Fibroblast of the aortic adventitia (primary cell): ENCODE data around the gene TEX38. TPM values are rescaled to one million over a fixed set of nuclear protein-coding genes. Genes with fewer than 3 reads are reported as not detected.

ENCODE experiments used
- DNase-seq: peaks from one replicate; pipeline ENCODE4 v3.0.0-alpha.2; 2010; ENCODE audit warnings: low read depth
- H3K4me3 ChIP-seq: 2 replicates; pipeline ENCODE4 v1.5.1; 2011; ENCODE audit warnings: low read depth, mild to moderate bottlenecking, control low read depth, low read length, moderate library complexity
- CTCF ChIP-seq: IDR thresholded peaks from 2 replicates; pipeline ENCODE4 v1.5.1; 2011; ENCODE audit warnings: mild to moderate bottlenecking, low read length, control low read depth, inconsistent platforms; ENCODE audit not compliant: insufficient read depth
- total RNA-seq: library from RNA; depleted of rRNA; stranded (reverse); fragments of >200 nt; gene quantifications from 2 replicates; pipeline ENCODE4 v1.2.3, GENCODE V29; 2012; ENCODE audit warnings: low replicate concordance

The TEX38 gene
- total RNA-seq, 1 donor, result not detected

- DNase-seq, result no peak
- H3K4me3 ChIP-seq, result no peak overlapping the region
- no peak for TF ChIP-seq CTCF
Observed at GRCh38 chr1:46637444-46638083, 34.1 kb upstream of the TEX38 start.

- DNase-seq, result no peak
- no peak overlapping the region for H3K4me3 ChIP-seq
- no peak for TF ChIP-seq CTCF
Observed at GRCh38 chr1:46638921-46639320, 32.7 kb upstream of the TEX38 start.

GRCh38 chr1:46639547-46639946 is 32.1 kb upstream of the TEX38 start:
- H3K4me3 ChIP-seq, result no peak overlapping the region
- no peak for DNase-seq
- no peak for TF ChIP-seq CTCF

- DNase-seq, result no peak
- no peak overlapping the region for H3K4me3 ChIP-seq
- TF ChIP-seq CTCF, result no peak
Observed at GRCh38 chr1:46642115-46642680, 29.5 kb upstream of the TEX38 start.

GRCh38 chr1:46643368-46643775 is 28.3 kb upstream of the TEX38 start:
- peak; percentile 75 for DNase-seq
- TF ChIP-seq CTCF, result no peak
- H3K4me3 ChIP-seq, result no peak overlapping the region

- no peak overlapping the region for H3K4me3 ChIP-seq
- TF ChIP-seq CTCF, result no peak
- no peak for DNase-seq
Observed at GRCh38 chr1:46645815-46646214, 25.8 kb upstream of the TEX38 start.

- DNase-seq, result peak; percentile 32
- TF ChIP-seq CTCF, result no peak
- no peak overlapping the region for H3K4me3 ChIP-seq
Observed at GRCh38 chr1:46646331-46646730, 25.3 kb upstream of the TEX38 start.
